Fibroblast of lung (primary cell): ENCODE results near the gene CPTP. TPM values are rescaled to one million over a fixed set of nuclear protein-coding genes. Genes with fewer than 3 reads are reported as not detected.

Experiments
- DNase-seq, 2 donors: peaks; one replicate each; pipeline versions ENCODE4 v3.0.0 to v3.0.0-alpha.2; 2010; ENCODE audit warnings: low read depth in 2 of 2
- H2AFZ ChIP-seq: 2 replicates; pipeline ENCODE4 v1.5.1; 2012; ENCODE audit warnings: low read length, control low read depth, inconsistent platforms
- H3K27ac ChIP-seq: 2 replicates; pipeline ENCODE4 v1.5.1; 2011; ENCODE audit warnings: low read length, control low read depth; ENCODE audit not compliant: insufficient read depth
- H3K27me3 ChIP-seq: 2 replicates; pipeline ENCODE4 v1.5.1; 2011; ENCODE audit warnings: mild to moderate bottlenecking, low read length; ENCODE audit not compliant: control insufficient read depth, insufficient read depth
- H3K36me3 ChIP-seq: 2 replicates; pipeline ENCODE4 v1.5.1; 2011; ENCODE audit warnings: low read length; ENCODE audit not compliant: control insufficient read depth, insufficient read depth
- H3K4me1 ChIP-seq: 2 replicates; pipeline ENCODE4 v1.5.1; 2011; ENCODE audit warnings: low read length; ENCODE audit not compliant: control insufficient read depth, insufficient read depth; ENCODE audit errors: extremely low read depth
- H3K4me2 ChIP-seq: 2 replicates; pipeline ENCODE4 v1.5.1; 2011; ENCODE audit warnings: low read length, control low read depth; ENCODE audit not compliant: insufficient read depth; ENCODE audit errors: extremely low read depth
- H3K4me3 ChIP-seq, 4 experiments: fragments of 200-600 bp in 1 of 4; sonication (generic) in 1 of 4; replicated peaks in 1 of 4; 2 replicates each; pipeline ENCODE4 v1.5.1; 2011 to 2016; ENCODE audit warnings: low read length in 4 of 4, low read depth in 3 of 4, mild to moderate bottlenecking in 3 of 4, control low read depth in 2 of 4, inconsistent platforms in 1 of 4, mixed read lengths in 1 of 4; ENCODE audit not compliant: insufficient read depth in 1 of 4; ENCODE audit errors: control extremely low read depth in 1 of 4
- H3K79me2 ChIP-seq: 2 replicates; pipeline ENCODE4 v1.5.1; 2012; ENCODE audit warnings: mild to moderate bottlenecking, low read length, inconsistent platforms; ENCODE audit not compliant: control insufficient read depth, insufficient read depth
- H3K9ac ChIP-seq: 2 replicates; pipeline ENCODE4 v1.5.1; 2011; ENCODE audit warnings: mild to moderate bottlenecking, low read length, control low read depth; ENCODE audit not compliant: insufficient read depth
- H3K9me3 ChIP-seq: 2 replicates; pipeline ENCODE4 v1.5.1; 2012; ENCODE audit warnings: low read depth, low read length; ENCODE audit not compliant: control insufficient read depth, insufficient read depth
- H4K20me1 ChIP-seq: 2 replicates; pipeline ENCODE4 v1.5.1; 2011; ENCODE audit warnings: low read length; ENCODE audit not compliant: control insufficient read depth, insufficient read depth; ENCODE audit errors: extremely low read depth
- CTCF ChIP-seq, 2 donors: IDR thresholded peaks in 1 of 2; conservative IDR thresholded peaks in 1 of 2; 1 replicate in 1 of 2; 2 replicates in 1 of 2; pipeline ENCODE4 v1.5.1; 2011 to 2012; ENCODE audit warnings: low read length in 2 of 2, control low read depth in 1 of 2, inconsistent platforms in 1 of 2, low read depth in 1 of 2, mild to moderate bottlenecking in 1 of 2
- EZH2 ChIP-seq: IDR thresholded peaks from 2 replicates; pipeline ENCODE4 v1.5.1; 2012; ENCODE audit warnings: low read length, control low read depth, mild to moderate bottlenecking; ENCODE audit errors: missing control alignments
- polyA plus RNA-seq, 2 donors: library from polyadenylated mRNA; depleted of rRNA in 1 of 2; stranded (reverse) in 1 of 2; unstranded in 1 of 2; fragments of >200 nt; gene quantifications; 2 replicates each; pipeline ENCODE4 v1.2.1, GENCODE V29; 2011 to 2012; ENCODE audit warnings: missing spikeins in 1 of 2
- total RNA-seq: library from RNA; depleted of rRNA; stranded (reverse); fragments of >200 nt; gene quantifications from 2 replicates; pipeline ENCODE4 v1.2.1, GENCODE V29; 2014

CPTP gene
- total and polyA plus RNA-seq, 2 donors (not counting 1 experiment from before 2014, with no cell fraction given) = 6.0 to 10.1 TPM

GRCh38 chr1:1336446-1336845 is 11.8 kb downstream of the CPTP start:
- H3K27me3 ChIP-seq = no peaks in the 10 kb centered on the region
- peaks cover 36% of the 10 kb centered on the region for H3K36me3 ChIP-seq
- DNase-seq = no peak
- no peaks in the 10 kb centered on the region for H4K20me1 ChIP-seq
- no peak overlapping the region for H3K9ac ChIP-seq
- peaks cover 10% of the 10 kb centered on the region for H3K79me2 ChIP-seq
- H2AFZ ChIP-seq = no peak overlapping the region
- no peak overlapping the region for H3K4me2 ChIP-seq
- H3K4me3 ChIP-seq = no peak overlapping the region
- TF ChIP-seq CTCF (conservative IDR thresholded peaks at IDR 0.05 in 1 of 2, IDR thresholded peaks at IDR 0.05 in 1 of 2; ENCODE audit: low read depth in 1 of 2, low read length in 2 of 2) (no peak), EZH2 (no peak)
- H3K27ac ChIP-seq = no peak overlapping the region
- no peaks in the 10 kb centered on the region for H3K4me1 ChIP-seq
- no peaks in the 10 kb centered on the region for H3K9me3 ChIP-seq

- no peaks in the 10 kb centered on the region for H3K9me3 ChIP-seq
- no peaks in the 10 kb centered on the region for H4K20me1 ChIP-seq
- no peak overlapping the region for H2AFZ ChIP-seq
- no peaks in the 10 kb centered on the region for H3K4me1 ChIP-seq
- TF ChIP-seq CTCF (conservative IDR thresholded peaks at IDR 0.05 in 1 of 2, IDR thresholded peaks at IDR 0.05 in 1 of 2; ENCODE audit: low read depth in 1 of 2, low read length in 2 of 2) = no peak
- no peak for TF ChIP-seq EZH2
- no peak overlapping the region for H3K9ac ChIP-seq
- no peak overlapping the region for H3K27ac ChIP-seq
- no peak for DNase-seq
- H3K27me3 ChIP-seq = no peaks in the 10 kb centered on the region
- H3K36me3 ChIP-seq = peaks cover 37% of the 10 kb centered on the region
- H3K4me3 ChIP-seq = no peak overlapping the region
- H3K4me2 ChIP-seq = no peak overlapping the region
- peaks cover 13% of the 10 kb centered on the region for H3K79me2 ChIP-seq
These were observed 12.6 kb downstream of the CPTP start for GRCh38 chr1:1336931-1337792.

- peaks cover 34% of the 10 kb centered on the region for H3K36me3 ChIP-seq
- H4K20me1 ChIP-seq = no peaks in the 10 kb centered on the region
- H3K27me3 ChIP-seq = no peaks in the 10 kb centered on the region
- DNase-seq = no peak
- H2AFZ ChIP-seq = no peak overlapping the region
- no peak overlapping the region for H3K4me3 ChIP-seq
- TF ChIP-seq EZH2 = no peak
- TF ChIP-seq CTCF (conservative IDR thresholded peaks at IDR 0.05 in 1 of 2, IDR thresholded peaks at IDR 0.05 in 1 of 2; ENCODE audit: low read depth in 1 of 2, low read length in 2 of 2) = no peak
- H3K9ac ChIP-seq = no peak overlapping the region
- H3K4me1 ChIP-seq = no peaks in the 10 kb centered on the region
- peaks cover 19% of the 10 kb centered on the region for H3K79me2 ChIP-seq
- H3K4me2 ChIP-seq = no peak overlapping the region
- no peak overlapping the region for H3K27ac ChIP-seq
- no peaks in the 10 kb centered on the region for H3K9me3 ChIP-seq
These were observed 13.2 kb downstream of the CPTP start for GRCh38 chr1:1337793-1338147.
